Measurements from ENCODE around the gene MICAL3. TPM values are rescaled to one million over a fixed set of nuclear protein-coding genes. Genes with fewer than 3 reads are reported as not detected.

MICAL3 gene
- total RNA-seq, 1 donor from 2014 or later = 33.6 TPM

DNA sequence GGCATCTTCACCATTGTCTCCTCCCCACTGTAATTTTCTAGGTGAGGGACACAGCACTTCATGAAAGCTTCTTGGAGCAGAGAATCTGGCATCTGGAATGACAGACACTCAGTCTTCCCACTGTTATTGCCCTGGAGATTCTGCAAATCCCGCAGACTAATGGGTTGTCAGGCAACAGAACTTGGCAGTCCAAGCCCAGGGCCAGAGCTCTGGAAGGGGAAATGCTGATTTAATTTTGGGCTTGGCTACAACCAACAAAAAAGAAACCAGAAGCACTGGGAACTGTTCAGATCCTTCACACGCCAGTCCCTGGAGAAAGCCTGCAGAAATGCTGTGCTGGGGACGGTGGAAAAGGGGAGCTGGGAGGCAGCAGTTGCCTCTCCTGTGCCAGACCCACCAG, 178.6 kb downstream of the MICAL3 start:
- Mint-ChIP-seq H3K27ac (no peak overlapping the region), H3K36me3 (peaks cover 5% of the 10 kb centered on the region), H3K27me3 (ENCODE audit: insufficient read depth, low read depth) (peaks cover 5% of the 10 kb centered on the region), H3K4me3 (no peak overlapping the region), H3K9me3 (no peaks in the 10 kb centered on the region), H3K4me1 (no peaks in the 10 kb centered on the region)
- H3K79me2 ChIP-seq (ENCODE audit: low read depth) = no peaks in the 10 kb centered on the region
- no peak overlapping the region for H2AFZ ChIP-seq (replicated peaks)
- no peaks in the 10 kb centered on the region for H3K27me3 ChIP-seq
- H3F3A ChIP-seq (ENCODE audit: low read depth) = no peaks in the 10 kb centered on the region
- H3K9ac ChIP-seq = no peak overlapping the region
- no peak overlapping the region for H3K4me3 ChIP-seq
- H4K20me1 ChIP-seq (ENCODE audit: low read depth) = peaks cover under 1% of the 10 kb centered on the region
- no peak for DNase-seq (ENCODE audit: low spot score)
- H3K9me3 ChIP-seq (ENCODE audit: low read depth) = no peaks in the 10 kb centered on the region
- no peaks in the 10 kb centered on the region for H3K36me3 ChIP-seq
- no peak for TF ChIP-seq EZH2 (IDR thresholded peaks at IDR 0.05)
- no peak for TF ChIP-seq CTCF (IDR thresholded peaks at IDR 0.05)
- no peak for TF ChIP-seq EZH2phosphoT487 (IDR thresholded peaks at IDR 0.05)
- no peak overlapping the region for H3K4me2 ChIP-seq
- H3K4me1 ChIP-seq = no peaks in the 10 kb centered on the region
- no peak overlapping the region for H3K27ac ChIP-seq

DNA sequence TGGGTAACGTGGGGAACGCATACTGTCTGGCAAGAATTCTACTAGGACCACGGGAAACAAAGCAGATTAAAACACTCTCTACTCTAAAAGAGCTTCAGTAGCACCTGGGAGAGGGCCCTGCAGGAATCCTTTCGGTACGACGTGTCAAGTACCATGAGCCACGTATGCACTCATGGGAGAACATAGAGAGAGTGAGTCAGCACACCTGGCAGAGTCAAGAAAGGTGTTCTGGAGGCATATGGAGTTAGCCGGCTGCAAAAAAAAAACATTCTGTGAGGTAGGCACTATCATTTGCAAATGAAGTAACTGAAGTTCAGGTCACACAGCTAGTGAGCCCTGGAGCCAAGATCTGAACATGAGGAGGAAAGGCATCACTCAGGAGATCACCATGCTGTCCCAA, 179.0 kb downstream of the MICAL3 start:
- peak overlapping the region; percentile 25 for H3K27ac Mint-ChIP-seq
- H3K9me3 Mint-ChIP-seq = no peaks in the 10 kb centered on the region
- TF ChIP-seq EZH2phosphoT487 (IDR thresholded peaks at IDR 0.05) (no peak), CTCF (IDR thresholded peaks at IDR 0.05) (no peak), EZH2 (IDR thresholded peaks at IDR 0.05) (no peak)
- H3K4me2 ChIP-seq = no peak overlapping the region
- peaks cover 5% of the 10 kb centered on the region for H3K27me3 Mint-ChIP-seq (ENCODE audit: insufficient read depth, low read depth)
- peaks cover 5% of the 10 kb centered on the region for H3K36me3 Mint-ChIP-seq
- no peaks in the 10 kb centered on the region for H3K79me2 ChIP-seq (ENCODE audit: low read depth)
- no peaks in the 10 kb centered on the region for H3K4me1 Mint-ChIP-seq
- H3K4me3 Mint-ChIP-seq = no peak overlapping the region
- H4K20me1 ChIP-seq (ENCODE audit: low read depth) = no peaks in the 10 kb centered on the region
- H3K9me3 ChIP-seq (ENCODE audit: low read depth) = no peaks in the 10 kb centered on the region
- no peaks in the 10 kb centered on the region for H3K36me3 ChIP-seq
- no peak overlapping the region for H2AFZ ChIP-seq (replicated peaks)
- DNase-seq (ENCODE audit: low spot score) = no peak
- H3K27ac ChIP-seq = no peak overlapping the region
- no peaks in the 10 kb centered on the region for H3K27me3 ChIP-seq
- H3F3A ChIP-seq (ENCODE audit: low read depth) = no peaks in the 10 kb centered on the region
- H3K9ac ChIP-seq = no peak overlapping the region
- H3K4me3 ChIP-seq = no peak overlapping the region
- H3K4me1 ChIP-seq = no peaks in the 10 kb centered on the region

DNA sequence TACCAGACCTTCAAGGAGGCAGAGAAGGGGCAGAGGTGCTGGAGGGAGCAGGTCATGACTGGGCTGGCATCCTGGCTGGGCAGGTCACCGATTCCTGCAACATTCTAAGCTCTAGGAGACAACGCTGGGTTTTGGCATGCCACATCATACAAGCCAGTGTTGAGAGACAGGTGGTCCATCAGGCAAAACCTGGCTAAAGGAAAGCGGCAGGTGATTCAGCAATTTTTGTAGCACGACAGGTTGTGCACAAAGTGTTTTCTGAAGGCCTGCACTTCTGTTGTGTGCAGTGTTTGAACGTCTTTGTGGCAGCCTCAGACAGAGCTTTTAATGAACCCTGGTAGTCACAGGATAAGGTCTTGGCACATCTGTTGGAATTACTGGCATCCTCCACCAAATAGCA, 180.2 kb downstream of the MICAL3 start:
- no peaks in the 10 kb centered on the region for H3K36me3 ChIP-seq
- Mint-ChIP-seq H3K4me1 (no peaks in the 10 kb centered on the region), H3K27ac (no peak overlapping the region), H3K4me3 (no peak overlapping the region), H3K9me3 (no peaks in the 10 kb centered on the region), H3K27me3 (ENCODE audit: insufficient read depth, low read depth) (peaks cover 3% of the 10 kb centered on the region), H3K36me3 (peaks cover 5% of the 10 kb centered on the region)
- no peaks in the 10 kb centered on the region for H3K9me3 ChIP-seq (ENCODE audit: low read depth)
- DNase-seq (ENCODE audit: low spot score) = no peak
- H3K4me3 ChIP-seq = no peak overlapping the region
- no peaks in the 10 kb centered on the region for H3K4me1 ChIP-seq
- no peak overlapping the region for H3K27ac ChIP-seq
- H3K27me3 ChIP-seq = no peaks in the 10 kb centered on the region
- no peak overlapping the region for H3K4me2 ChIP-seq
- no peaks in the 10 kb centered on the region for H4K20me1 ChIP-seq (ENCODE audit: low read depth)
- no peak for TF ChIP-seq EZH2phosphoT487 (IDR thresholded peaks at IDR 0.05)
- no peaks in the 10 kb centered on the region for H3K79me2 ChIP-seq (ENCODE audit: low read depth)
- H2AFZ ChIP-seq (replicated peaks) = no peak overlapping the region
- no peaks in the 10 kb centered on the region for H3F3A ChIP-seq (ENCODE audit: low read depth)
- no peak overlapping the region for H3K9ac ChIP-seq

DNA sequence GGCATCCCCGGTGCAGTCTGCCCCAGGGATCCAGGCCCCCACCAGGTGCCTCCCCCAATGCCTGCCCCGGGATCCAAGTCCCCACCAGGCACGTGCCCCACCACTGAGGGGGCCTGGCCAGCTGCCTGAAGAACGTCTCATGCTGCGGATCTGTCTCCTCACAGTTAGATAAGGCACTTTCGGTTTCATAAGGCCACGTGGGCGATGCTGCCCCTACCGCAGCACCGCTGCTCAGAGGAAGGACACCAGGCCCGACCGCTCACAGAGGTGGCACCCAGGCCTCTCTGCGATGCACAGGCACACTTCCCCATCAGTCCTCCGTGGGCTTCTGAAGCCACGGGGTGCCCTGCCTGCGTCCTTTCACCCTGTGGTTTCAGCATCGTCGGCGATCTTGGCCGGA, 182.0 kb downstream of the MICAL3 start:
- no peak overlapping the region for H3K4me3 Mint-ChIP-seq
- Histone ChIP-seq H3K9ac (no peak overlapping the region), H3K4me3 (no peak overlapping the region), H3F3A (ENCODE audit: low read depth) (no peaks in the 10 kb centered on the region), H3K36me3 (no peaks in the 10 kb centered on the region), H2AFZ (replicated peaks) (no peak overlapping the region), H3K4me1 (no peaks in the 10 kb centered on the region), H3K79me2 (ENCODE audit: low read depth) (no peaks in the 10 kb centered on the region), H3K27me3 (no peaks in the 10 kb centered on the region), H4K20me1 (ENCODE audit: low read depth) (peaks cover 3% of the 10 kb centered on the region), H3K27ac (no peak overlapping the region), H3K9me3 (ENCODE audit: low read depth) (no peaks in the 10 kb centered on the region), H3K4me2 (no peak overlapping the region)
- H3K27me3 Mint-ChIP-seq (ENCODE audit: insufficient read depth, low read depth) = peaks cover 3% of the 10 kb centered on the region
- H3K36me3 Mint-ChIP-seq = peaks cover 5% of the 10 kb centered on the region
- no peak for TF ChIP-seq EZH2phosphoT487 (IDR thresholded peaks at IDR 0.05)
- no peak for TF ChIP-seq CTCF (IDR thresholded peaks at IDR 0.05)
- TF ChIP-seq EZH2 (IDR thresholded peaks at IDR 0.05) = no peak
- no peaks in the 10 kb centered on the region for H3K4me1 Mint-ChIP-seq
- no peak overlapping the region for H3K27ac Mint-ChIP-seq
- no peak for DNase-seq (ENCODE audit: low spot score)
- H3K9me3 Mint-ChIP-seq = no peaks in the 10 kb centered on the region

All from neural progenitor cell (in vitro differentiated cells).